B cell (primary cell): Measurements from ENCODE around the gene BFSP1. TPM values are rescaled to one million over a fixed set of nuclear protein-coding genes. Genes with fewer than 3 reads are reported as not detected.

Experiments
- ATAC-seq: fragments of 200-7000 bp; cut with Tn5 transposase; one replicate; pipeline ENCODE4 v1.10.0; 2021; ENCODE audit warnings: low read depth, mild to moderate bottlenecking, moderate number of reproducible peaks, moderate library complexity
- CTCF ChIA-PET: fragments of 350-600 bp; sonication (Branson Sonifier 250); formaldehyde crosslinking; loops from one replicate; lab custom pipeline; 2021; ENCODE audit warnings: antibody characterized with exemption, inconsistent platforms; lab: Charles Lee
- POLR2A ChIA-PET: fragments of 350-600 bp; sonication (Branson Sonifier 250); formaldehyde crosslinking; loops from one replicate; lab custom pipeline; 2021; ENCODE audit warnings: antibody characterized with exemption; lab: Charles Lee
- DNase-seq: peaks from one replicate; pipeline ENCODE4 v3.0.0; 2013
- H2AFZ ChIP-seq: 2 replicates; pipeline ENCODE4 v1.6.1; 2012; ENCODE audit warnings: mild to moderate bottlenecking, low read depth, low read length; ENCODE audit not compliant: insufficient read depth, poor library complexity, severe bottlenecking
- H3K27ac ChIP-seq, 2 donors: 1 replicate in 1 of 2; 2 replicates in 1 of 2; pipeline ENCODE4 v1.5.1; 2012 to 2013; ENCODE audit warnings: low read length in 2 of 2, mild to moderate bottlenecking in 2 of 2, moderate library complexity in 1 of 2
- H3K27me3 ChIP-seq, 4 experiments: fragments of 200-600 bp in 1 of 4; sonication (generic) in 1 of 4; replicated peaks in 1 of 4; 1 replicate in 2 of 4; 2 replicates in 2 of 4; pipeline versions ENCODE4 v1.6.1 to v1.7.0; 2013 to 2016; ENCODE audit warnings: low read length in 3 of 4, mild to moderate bottlenecking in 2 of 4, mixed read lengths in 1 of 4, moderate library complexity in 1 of 4; ENCODE audit not compliant: insufficient read depth in 4 of 4, control insufficient read depth in 3 of 4; ENCODE audit errors: control extremely low read depth in 1 of 4
- H3K36me3 ChIP-seq, 2 experiments: replicated peaks in 1 of 2; 1 replicate in 1 of 2; 2 replicates in 1 of 2; pipeline versions ENCODE4 v1.6.1 to v1.7.1; 2013; ENCODE audit warnings: low read length in 1 of 2; ENCODE audit not compliant: insufficient read depth in 2 of 2, control insufficient read depth in 1 of 2; ENCODE audit errors: control extremely low read depth in 1 of 2, extremely low read depth in 1 of 2
- H3K4me1 ChIP-seq, 2 donors: fragments of 200-600 bp in 1 of 2; sonication (generic) in 1 of 2; 1 replicate in 1 of 2; 2 replicates in 1 of 2; pipeline versions ENCODE4 v1.5.1 to v1.6.1; 2013 to 2017; ENCODE audit warnings: low read length in 2 of 2; ENCODE audit not compliant: control insufficient read depth in 2 of 2, insufficient read depth in 2 of 2
- H3K4me2 ChIP-seq: replicated peaks from 2 replicates; pipeline ENCODE3; 2012; ENCODE audit warnings: mild to moderate bottlenecking, low read depth, low read length; ENCODE audit not compliant: poor library complexity, severe bottlenecking
- H3K4me3 ChIP-seq, 5 experiments: fragments of 200-600 bp in 1 of 5; sonication (generic) in 1 of 5; 1 replicate in 3 of 5; 2 replicates in 2 of 5; pipeline versions ENCODE4 v1.5.1 to v1.7.0; 2011 to 2016; ENCODE audit warnings: low read length in 4 of 5, mild to moderate bottlenecking in 4 of 5, low read depth in 2 of 5, control low read depth in 1 of 5, moderate library complexity in 1 of 5; ENCODE audit not compliant: insufficient read depth in 1 of 5; ENCODE audit errors: control extremely low read depth in 1 of 5, extremely low read depth in 1 of 5
- H3K79me2 ChIP-seq: fragments of 200-600 bp; sonication (generic); one replicate; pipeline ENCODE4 v1.6.0; 2016; ENCODE audit warnings: low read length; ENCODE audit not compliant: control insufficient read depth, insufficient read depth
- H3K9ac ChIP-seq: fragments of 200-600 bp; sonication (generic); 2 replicates; pipeline ENCODE4 v1.6.1; 2017; ENCODE audit warnings: mild to moderate bottlenecking, low read length, moderate library complexity
- H3K9me3 ChIP-seq, 3 donors: one replicate each; pipeline versions ENCODE4 v1.6.1 to v1.7.1; 2013; ENCODE audit warnings: low read length in 2 of 3; ENCODE audit not compliant: control insufficient read depth in 2 of 3, insufficient read depth in 1 of 3; ENCODE audit errors: control extremely low read depth in 1 of 3
- H4K20me1 ChIP-seq: 2 replicates; pipeline ENCODE4 v1.6.0; 2012; ENCODE audit warnings: mild to moderate bottlenecking, low read length; ENCODE audit not compliant: insufficient read depth, control insufficient read depth, poor library complexity, severe bottlenecking
- H3K27ac Mint-ChIP-seq: one replicate; pipeline ENCODE4 v1.8.0; 2021; ENCODE audit warnings: mixed read lengths
- H3K27me3 Mint-ChIP-seq: one replicate; pipeline ENCODE4 v1.8.0; 2021; ENCODE audit warnings: mixed read lengths
- H3K4me1 Mint-ChIP-seq: one replicate; pipeline ENCODE4 v1.8.0; 2021; ENCODE audit warnings: mixed read lengths
- H3K4me3 Mint-ChIP-seq: one replicate; pipeline ENCODE4 v1.8.0; 2021; ENCODE audit warnings: mixed read lengths
- H3K9me3 Mint-ChIP-seq: one replicate; pipeline ENCODE4 v1.8.0; 2022; ENCODE audit warnings: mixed read lengths; ENCODE audit not compliant: insufficient read depth
- EZH2 ChIP-seq: IDR thresholded peaks from 2 replicates; pipeline ENCODE4 v1.6.1; 2012; ENCODE audit warnings: borderline replicate concordance, low read depth, mild to moderate bottlenecking, moderate library complexity, low read length; ENCODE audit not compliant: insufficient read depth, poor library complexity, severe bottlenecking
- WGBS: methylation state at CpG from one replicate; pipeline ENCODE4 v1.1.5; 2013; ENCODE audit warnings: missing lambda C conversion rate; ENCODE audit not compliant: insufficient coverage; 5-methylcytosine and 5-hydroxymethylcytosine counted together
- intact Hi-C: fragments of 100-400 bp; cut with micrococcal nuclease; formaldehyde crosslinking; loops from one replicate; pipeline ENCODE4 v1.10.0; 2022
- polyA plus RNA-seq: library from polyadenylated mRNA; depleted of rRNA; stranded (reverse); fragments of >200 nt; gene quantifications from 2 replicates; pipeline ENCODE4 v1.2.3, GENCODE V29; 2012
- total RNA-seq, 2 donors: library from RNA; stranded (reverse); fragments of 120-200 nt in 1 of 2; gene quantifications; 1 replicate in 1 of 2; 2 replicates in 1 of 2; pipeline versions ENCODE4 v1.2.3 to v1.2.4, GENCODE V29; 2013 to 2022
- TF ChIP-seq, protein P1 (sequence below): fragments of 200-600 bp; IDR thresholded peaks from one replicate; pipeline ENCODE4 v1.8.0; 2022; ENCODE audit warnings: antibody characterized with exemption, mild to moderate bottlenecking

Gene BFSP1
- total and polyA plus RNA-seq, 2 donors (not counting 1 experiment from before 2014, with no cell fraction given) = not detected

DNA sequence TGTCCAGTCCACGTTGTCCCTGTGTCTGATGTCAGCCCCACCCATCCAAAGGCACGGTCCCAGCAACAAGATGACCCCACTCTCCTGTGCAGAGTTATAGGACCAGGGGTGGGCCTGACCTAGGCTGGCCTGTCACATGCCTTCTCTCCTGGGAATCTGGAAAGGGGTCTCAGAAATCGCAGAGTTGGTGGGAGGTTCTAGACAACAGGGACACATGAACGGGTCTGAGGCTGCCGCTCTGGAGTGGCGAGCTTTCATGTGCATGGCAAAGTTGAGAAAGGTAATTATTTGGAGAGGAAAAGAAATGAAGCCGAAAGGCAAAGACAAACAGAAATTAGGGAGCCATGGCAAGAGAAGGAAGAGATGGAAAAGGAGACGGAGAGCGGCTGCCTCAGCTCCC, 29.5 kb downstream of the BFSP1 start:
- intact Hi-C loops = loop anchor here (10.0 kb wide), 1 partner anchor 143 kb away; no protein-coding TSS in a partner anchor
- ChIA-PET POLR2A (no interaction called here), CTCF (no interaction called here)
- no peaks in the 10 kb centered on the region for H3K9me3 Mint-ChIP-seq
- H2AFZ ChIP-seq = no peak overlapping the region
- no peaks in the 10 kb centered on the region for H3K36me3 ChIP-seq
- ATAC-seq = no peak
- H4K20me1 ChIP-seq = no peaks in the 10 kb centered on the region
- no peak overlapping the region for H3K4me3 Mint-ChIP-seq
- no peaks in the 10 kb centered on the region for H3K79me2 ChIP-seq
- H3K4me2 ChIP-seq = no peak overlapping the region
- no peak for TF ChIP-seq EZH2
- TF ChIP-seq, protein P1, sequence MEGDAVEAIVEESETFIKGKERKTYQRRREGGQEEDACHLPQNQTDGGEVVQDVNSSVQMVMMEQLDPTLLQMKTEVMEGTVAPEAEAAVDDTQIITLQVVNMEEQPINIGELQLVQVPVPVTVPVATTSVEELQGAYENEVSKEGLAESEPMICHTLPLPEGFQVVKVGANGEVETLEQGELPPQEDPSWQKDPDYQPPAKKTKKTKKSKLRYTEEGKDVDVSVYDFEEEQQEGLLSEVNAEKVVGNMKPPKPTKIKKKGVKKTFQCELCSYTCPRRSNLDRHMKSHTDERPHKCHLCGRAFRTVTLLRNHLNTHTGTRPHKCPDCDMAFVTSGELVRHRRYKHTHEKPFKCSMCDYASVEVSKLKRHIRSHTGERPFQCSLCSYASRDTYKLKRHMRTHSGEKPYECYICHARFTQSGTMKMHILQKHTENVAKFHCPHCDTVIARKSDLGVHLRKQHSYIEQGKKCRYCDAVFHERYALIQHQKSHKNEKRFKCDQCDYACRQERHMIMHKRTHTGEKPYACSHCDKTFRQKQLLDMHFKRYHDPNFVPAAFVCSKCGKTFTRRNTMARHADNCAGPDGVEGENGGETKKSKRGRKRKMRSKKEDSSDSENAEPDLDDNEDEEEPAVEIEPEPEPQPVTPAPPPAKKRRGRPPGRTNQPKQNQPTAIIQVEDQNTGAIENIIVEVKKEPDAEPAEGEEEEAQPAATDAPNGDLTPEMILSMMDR = no peak
- H3K9me3 ChIP-seq = no peaks in the 10 kb centered on the region
- WGBS = 92% methylated on average over 8 of the region's 9 CpGs
- H3K4me3 ChIP-seq = no peak overlapping the region
- H3K27me3 Mint-ChIP-seq = peaks cover 12% of the 10 kb centered on the region
- H3K4me1 ChIP-seq = peaks cover 9 to 17% of the 10 kb centered on the region in 2 donors
- H3K27ac Mint-ChIP-seq = no peak overlapping the region
- no peaks in the 10 kb centered on the region for H3K27me3 ChIP-seq
- no peak for DNase-seq
- no peak overlapping the region for H3K9ac ChIP-seq
- H3K4me1 Mint-ChIP-seq = peaks cover 13% of the 10 kb centered on the region
- no peak overlapping the region for H3K27ac ChIP-seq

DNA sequence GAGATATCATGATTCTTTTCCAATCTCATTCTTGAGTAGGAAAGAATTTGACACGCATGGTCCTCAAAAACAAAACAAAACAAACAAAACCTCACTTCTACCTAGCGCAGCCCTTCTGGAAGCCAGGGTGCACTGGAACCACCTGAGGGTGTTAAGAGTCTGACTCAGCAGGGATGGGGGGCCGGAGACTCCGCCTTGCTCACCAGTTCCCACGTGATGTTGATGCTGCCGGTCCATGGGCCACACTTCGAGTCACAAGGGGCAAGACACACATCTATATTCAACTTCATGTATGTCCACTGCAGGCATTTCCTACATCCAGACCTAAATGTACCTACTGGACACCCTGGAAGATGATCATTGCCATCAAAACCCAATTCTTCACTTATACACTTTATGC, 30.4 kb downstream of the BFSP1 start:
- Histone ChIP-seq H3K27me3 (peaks cover 0 to 4% (median 0%) of the 10 kb centered on the region in 4 experiments), H2AFZ (no peak overlapping the region), H3K27ac (no peak overlapping the region), H3K79me2 (no peaks in the 10 kb centered on the region), H3K4me1 (peaks cover 9 to 16% of the 10 kb centered on the region in 2 donors), H3K9ac (no peak overlapping the region), H4K20me1 (no peaks in the 10 kb centered on the region), H3K4me2 (no peak overlapping the region), H3K9me3 (no peaks in the 10 kb centered on the region), H3K36me3 (no peaks in the 10 kb centered on the region), H3K4me3 (no peak overlapping the region)
- ATAC-seq (no peak), DNase-seq (no peak)
- Mint-ChIP-seq H3K27me3 (peaks cover 16% of the 10 kb centered on the region), H3K4me3 (no peak overlapping the region), H3K4me1 (peaks cover 13% of the 10 kb centered on the region), H3K9me3 (no peaks in the 10 kb centered on the region), H3K27ac (no peak overlapping the region)
- CTCF ChIA-PET = no interaction called here
- POLR2A ChIA-PET = interaction anchor here (0.8 kb wide), 1 partner anchor 11 kb away, joined by 4 read pairs; no protein-coding TSS in a partner anchor
- intact Hi-C loops = loop anchor here (10.0 kb wide), 1 partner anchor 144 kb away; no protein-coding TSS in a partner anchor
- whole genome bisulfite sequencing = 95% methylated on average over 6 of the region's 7 CpGs
- TF ChIP-seq, protein P1 = no peak
- TF ChIP-seq EZH2 = no peak
